Muscle layer of colon (tissue), 2 donors: Measurements from ENCODE around the gene UGT2B10.
"Not testable (repeated sequence)": the region's sequence is repeated elsewhere in the genome, so short reads cannot be mapped to it uniquely, and the experiment has no call there.

Experiments
- H3K27ac ChIP-seq: one replicate; pipeline ENCODE4 v1.7.0; 2013; ENCODE audit warnings: low read depth, mild to moderate bottlenecking, low read length, moderate library complexity
- H3K27me3 ChIP-seq, 2 donors: one replicate each; pipeline ENCODE4 v1.7.0; 2013; ENCODE audit warnings: low read length in 2 of 2, mild to moderate bottlenecking in 2 of 2; ENCODE audit not compliant: insufficient read depth in 2 of 2, control insufficient read depth in 1 of 2
- H3K36me3 ChIP-seq: one replicate; pipeline ENCODE4 v1.7.0; 2013; ENCODE audit warnings: mild to moderate bottlenecking, low read length; ENCODE audit not compliant: insufficient read depth
- H3K4me1 ChIP-seq: one replicate; pipeline ENCODE4 v1.7.0; 2013; ENCODE audit warnings: mild to moderate bottlenecking, low read length; ENCODE audit not compliant: insufficient read depth
- H3K4me3 ChIP-seq, 2 donors: one replicate each; pipeline ENCODE4 v1.7.0; 2013; ENCODE audit warnings: low read length in 2 of 2, low read depth in 1 of 2, mild to moderate bottlenecking in 1 of 2, moderate library complexity in 1 of 2
- H3K9ac ChIP-seq: one replicate; pipeline ENCODE4 v1.7.0; 2013; ENCODE audit warnings: low read length
- H3K9me3 ChIP-seq: one replicate; pipeline ENCODE4 v1.7.0; 2013; ENCODE audit warnings: mild to moderate bottlenecking, low read length
- donor health status: abdominal sarcoma.
- donor health status: Adenocarcinoma of cecum.

Gene UGT2B10

GRCh38 chr4:68815617-68816409 lies at the start of gene UGT2B10:
UGT2B10 (plus strand) TSS chr4:68815994; CDS start chr4:68816020, 26 bp downstream.
- not testable (repeated sequence) for H3K9ac ChIP-seq, H3K9me3 ChIP-seq, H3K27me3 ChIP-seq, H3K36me3 ChIP-seq, H3K4me1 ChIP-seq, H3K4me3 ChIP-seq, H3K27ac ChIP-seq

DNA sequence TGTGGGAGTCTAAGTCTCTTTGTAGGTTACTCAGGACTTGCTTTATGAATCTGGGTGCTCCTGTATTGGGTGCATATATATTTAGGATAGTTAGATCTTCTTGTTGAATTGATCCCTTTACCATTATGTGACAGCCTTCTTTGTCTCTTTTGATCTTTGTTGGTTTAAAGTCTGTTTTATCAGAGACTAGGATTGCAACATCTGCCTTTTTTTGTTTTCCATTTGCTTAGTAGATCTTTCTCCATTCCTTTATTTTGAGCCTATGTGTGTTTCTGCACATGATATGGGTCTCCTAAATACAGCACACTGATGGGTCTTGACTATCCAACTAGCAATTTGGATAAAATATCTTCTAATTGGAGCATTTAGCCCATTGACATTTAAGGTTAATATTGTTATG lies 44.0 kb upstream of the UGT2B10 start:
- not testable (repeated sequence) for H3K4me1 ChIP-seq, H3K9me3 ChIP-seq, H3K9ac ChIP-seq, H3K36me3 ChIP-seq, H3K27ac ChIP-seq, H3K4me3 ChIP-seq, H3K27me3 ChIP-seq

- no peaks in the 10 kb centered on the region for H3K36me3 ChIP-seq
- H3K27ac ChIP-seq, result no peak overlapping the region
- no peaks in the 10 kb centered on the region for H3K9me3 ChIP-seq
- H3K4me3 ChIP-seq, result no peak overlapping the region
- H3K27me3 ChIP-seq, result no peaks in the 10 kb centered on the region
- H3K9ac ChIP-seq, result no peak overlapping the region
- H3K4me1 ChIP-seq, result no peaks in the 10 kb centered on the region
Measured at GRCh38 chr4:68773699-68774098, 42.1 kb upstream of the UGT2B10 start.

- Histone ChIP-seq H3K36me3 (no peaks in the 10 kb centered on the region), H3K9ac (no peak overlapping the region), H3K4me1 (no peaks in the 10 kb centered on the region), H3K4me3 (no peak overlapping the region), H3K27ac (no peak overlapping the region), H3K27me3 (no peaks in the 10 kb centered on the region), H3K9me3 (peaks cover 6% of the 10 kb centered on the region)
Measured at GRCh38 chr4:68780232-68780631, 35.6 kb upstream of the UGT2B10 start.

GRCh38 chr4:68797048-68797447 lies 18.7 kb upstream of the UGT2B10 start:
- Histone ChIP-seq H3K9me3 (no peaks in the 10 kb centered on the region), H3K9ac (no peak overlapping the region), H3K27me3 (no peaks in the 10 kb centered on the region), H3K4me3 (no peak overlapping the region), H3K27ac (no peak overlapping the region), H3K4me1 (no peaks in the 10 kb centered on the region), H3K36me3 (no peaks in the 10 kb centered on the region)

GRCh38 chr4:68797618-68798017 lies 18.2 kb upstream of the UGT2B10 start:
- no peaks in the 10 kb centered on the region for H3K4me1 ChIP-seq
- H3K9me3 ChIP-seq, result no peaks in the 10 kb centered on the region
- H3K27ac ChIP-seq, result no peak overlapping the region

GRCh38 chr4:68803013-68803412 lies 12.8 kb upstream of the UGT2B10 start:
- no peak overlapping the region for H3K9ac ChIP-seq
- H3K9me3 ChIP-seq, result no peaks in the 10 kb centered on the region
- H3K27ac ChIP-seq, result no peak overlapping the region
- H3K36me3 ChIP-seq, result no peaks in the 10 kb centered on the region
- H3K4me1 ChIP-seq, result no peaks in the 10 kb centered on the region
- H3K27me3 ChIP-seq, result no peaks in the 10 kb centered on the region
- H3K4me3 ChIP-seq, result no peak overlapping the region

More at GRCh38 chr4:68797618-68798017, 18.2 kb upstream of the UGT2B10 start:
- H3K36me3 ChIP-seq, result no peaks in the 10 kb centered on the region
- H3K9ac ChIP-seq, result no peak overlapping the region
- no peaks in the 10 kb centered on the region for H3K27me3 ChIP-seq
- H3K4me3 ChIP-seq, result no peak overlapping the region

- Histone ChIP-seq H3K9ac (no peak overlapping the region), H3K4me3 (no peak overlapping the region), H3K36me3 (no peaks in the 10 kb centered on the region), H3K4me1 (no peaks in the 10 kb centered on the region), H3K27me3 (no peaks in the 10 kb centered on the region), H3K9me3 (no peaks in the 10 kb centered on the region), H3K27ac (no peak overlapping the region)
Measured at GRCh38 chr4:68808060-68808459, 7.7 kb upstream of the UGT2B10 start.

DNA sequence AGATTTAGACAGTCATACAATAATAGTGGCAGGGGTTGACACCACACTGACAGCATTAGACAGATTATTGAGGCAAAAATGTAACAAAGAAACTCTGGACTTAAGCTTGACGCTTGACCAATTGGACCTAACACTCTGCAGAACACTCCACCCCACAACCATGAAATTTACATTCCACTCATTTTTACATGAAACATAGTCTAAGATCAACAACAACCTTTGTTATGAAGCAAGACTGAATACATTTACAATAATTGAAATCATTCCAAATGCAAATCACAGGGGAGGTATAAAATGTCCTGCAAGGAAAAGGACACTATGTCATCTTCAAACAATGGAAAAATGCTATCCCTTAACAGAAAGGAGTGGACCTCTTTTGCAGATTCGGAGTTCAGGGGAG lies 4.9 kb upstream of the UGT2B10 start:
- Histone ChIP-seq H3K27ac (no peak overlapping the region), H3K27me3 (no peaks in the 10 kb centered on the region), H3K36me3 (no peaks in the 10 kb centered on the region), H3K4me3 (no peak overlapping the region), H3K9ac (no peak overlapping the region), H3K9me3 (no peaks in the 10 kb centered on the region), H3K4me1 (no peaks in the 10 kb centered on the region)

DNA sequence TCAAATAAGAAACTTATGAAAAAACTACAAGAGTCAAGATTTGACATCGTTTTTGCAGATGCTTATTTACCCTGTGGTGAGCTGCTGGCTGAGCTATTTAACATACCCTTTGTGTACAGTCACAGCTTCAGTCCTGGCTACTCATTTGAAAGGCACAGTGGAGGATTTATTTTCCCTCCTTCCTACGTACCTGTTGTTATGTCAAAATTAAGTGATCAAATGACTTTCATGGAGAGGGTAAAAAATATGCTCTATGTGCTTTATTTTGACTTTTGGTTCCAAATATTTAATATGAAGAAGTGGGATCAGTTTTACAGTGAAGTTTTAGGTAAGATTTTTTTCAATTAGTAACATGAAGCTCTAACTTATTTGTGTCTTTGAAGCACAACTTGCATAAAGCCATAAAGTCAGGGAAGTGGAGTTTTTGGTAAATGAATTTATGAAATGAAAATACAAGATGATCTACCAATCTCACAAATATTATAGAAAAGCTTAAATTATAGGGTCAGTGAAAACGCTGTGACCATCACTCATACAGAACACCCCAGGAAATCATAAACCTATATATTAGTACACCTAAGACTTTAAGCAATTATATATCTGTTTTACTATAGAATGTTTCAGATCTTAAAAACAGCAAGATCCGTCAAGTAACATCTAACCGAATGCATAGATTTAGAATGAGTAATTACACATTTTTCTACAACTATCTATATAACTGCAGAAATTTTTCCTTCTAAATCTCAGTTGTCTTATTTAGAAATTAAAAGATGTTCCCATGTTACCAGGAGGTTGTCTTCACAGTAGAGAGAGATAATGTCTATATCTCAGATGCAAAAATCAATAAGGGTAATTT lies 844 bp downstream of the UGT2B10 start:
- not testable (repeated sequence) for H3K4me3 ChIP-seq, H3K27me3 ChIP-seq, H3K9me3 ChIP-seq, H3K4me1 ChIP-seq, H3K27ac ChIP-seq, H3K9ac ChIP-seq, H3K36me3 ChIP-seq

DNA sequence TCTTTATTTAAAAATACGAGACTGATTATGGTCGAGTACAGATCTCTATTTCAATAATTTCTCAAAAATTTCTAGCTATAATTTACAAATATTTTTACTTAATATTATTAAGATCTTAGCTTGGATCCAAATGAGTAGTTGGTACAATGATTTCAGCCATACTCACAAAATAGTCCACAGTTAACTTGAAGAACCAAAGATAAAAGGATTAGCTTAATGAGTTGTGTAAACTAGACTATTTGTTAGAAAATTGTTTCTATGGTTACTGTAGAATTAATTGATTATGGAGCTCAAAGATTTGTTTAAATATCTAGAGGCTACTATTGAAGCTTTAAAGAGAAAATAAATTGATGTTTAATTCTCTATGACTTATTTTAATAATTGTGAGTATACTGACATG lies 1.6 kb downstream of the UGT2B10 start:
- Histone ChIP-seq H3K4me1 (no peaks in the 10 kb centered on the region), H3K9ac (no peak overlapping the region), H3K9me3 (no peaks in the 10 kb centered on the region), H3K4me3 (no peak overlapping the region), H3K27me3 (no peaks in the 10 kb centered on the region), H3K27ac (no peak overlapping the region), H3K36me3 (no peaks in the 10 kb centered on the region)
